Activated T-helper 2 cell treated with anti-CD3 and anti-CD28 coated beads, Interferon-gamma antibody, Interleukin-2, Interleukin-4, amounts not matched to agents 10 μg/mL and 5 μg/mL and 100 μg/mL, durations not matched to agents 14 hours and 24 hours and 36 hours (primary cell): Measurements from ENCODE around the gene STAB2. TPM values are rescaled to one million over a fixed set of nuclear protein-coding genes. Genes with fewer than 3 reads are reported as not detected.

Source experiments
- DNase-seq: peaks from one replicate; pipeline ENCODE4 v3.0.0; 2021; ENCODE audit warnings: low spot score
- H3K27ac Mint-ChIP-seq: one replicate; pipeline ENCODE4 v1.8.0; 2021; ENCODE audit warnings: mixed read lengths
- H3K27me3 Mint-ChIP-seq: one replicate; pipeline ENCODE4 v1.8.0; 2021; ENCODE audit warnings: low read depth, mixed read lengths
- H3K36me3 Mint-ChIP-seq: one replicate; pipeline ENCODE4 v1.8.0; 2021; ENCODE audit warnings: low read depth, mixed read lengths
- H3K4me1 Mint-ChIP-seq: one replicate; pipeline ENCODE4 v1.8.0; 2021; ENCODE audit warnings: low read depth, mixed read lengths
- H3K4me3 Mint-ChIP-seq: one replicate; pipeline ENCODE4 v1.8.0; 2021; ENCODE audit warnings: low read depth, mild to moderate bottlenecking, moderate library complexity, mixed read lengths
- H3K9me3 Mint-ChIP-seq: one replicate; pipeline ENCODE4 v1.8.0; 2021; ENCODE audit warnings: mixed read lengths
- intact Hi-C: fragments of 100-400 bp; cut with micrococcal nuclease; formaldehyde crosslinking; loops from one replicate; pipeline ENCODE4 v1.15.1; 2023
- total RNA-seq: library from RNA; stranded (reverse); gene quantifications from 2 replicates; pipeline ENCODE4 v1.2.3, GENCODE V29; 2022

STAB2 gene
- total RNA-seq, 1 donor from 2014 or later, result not detected

- H3K4me3 Mint-ChIP-seq, result no peak overlapping the region
- intact Hi-C loops, result loop anchor here (10.0 kb wide), 1 partner anchor 57 kb away; no protein-coding TSS in a partner anchor
- no peak overlapping the region for H3K27ac Mint-ChIP-seq
- no peaks in the 10 kb centered on the region for H3K9me3 Mint-ChIP-seq
- no peaks in the 10 kb centered on the region for H3K27me3 Mint-ChIP-seq
- peaks cover 3% of the 10 kb centered on the region for H3K36me3 Mint-ChIP-seq
- no peaks in the 10 kb centered on the region for H3K4me1 Mint-ChIP-seq
- no peak for DNase-seq
Observed at GRCh38 chr12:103791350-103791920, 204.4 kb downstream of the STAB2 start.

- no peak for DNase-seq
- no peak overlapping the region for H3K4me3 Mint-ChIP-seq
- H3K9me3 Mint-ChIP-seq, result no peaks in the 10 kb centered on the region
- H3K36me3 Mint-ChIP-seq, result peaks cover 12% of the 10 kb centered on the region
- intact Hi-C loops, result loop anchor here (10.0 kb wide), 1 partner anchor 58 kb away; no protein-coding TSS in a partner anchor
- H3K27ac Mint-ChIP-seq, result no peak overlapping the region
- H3K4me1 Mint-ChIP-seq, result no peaks in the 10 kb centered on the region
- H3K27me3 Mint-ChIP-seq, result no peaks in the 10 kb centered on the region
Observed at GRCh38 chr12:103793046-103793445, 206.0 kb downstream of the STAB2 start.

- no peak overlapping the region for H3K4me3 Mint-ChIP-seq
- H3K27ac Mint-ChIP-seq, result no peak overlapping the region
- no peaks in the 10 kb centered on the region for H3K4me1 Mint-ChIP-seq
- no peaks in the 10 kb centered on the region for H3K9me3 Mint-ChIP-seq
- H3K27me3 Mint-ChIP-seq, result no peaks in the 10 kb centered on the region
- intact Hi-C loops, result loop anchor here (10.0 kb wide), 1 partner anchor 59 kb away; no protein-coding TSS in a partner anchor
- H3K36me3 Mint-ChIP-seq, result peaks cover 12% of the 10 kb centered on the region
- DNase-seq, result no peak
Observed at GRCh38 chr12:103793512-103794045, 206.5 kb downstream of the STAB2 start.

GRCh38 chr12:103794309-103795213, 207.5 kb downstream of the STAB2 start:
- H3K4me3 Mint-ChIP-seq, result no peak overlapping the region
- no peaks in the 10 kb centered on the region for H3K4me1 Mint-ChIP-seq
- peaks cover 12% of the 10 kb centered on the region for H3K36me3 Mint-ChIP-seq
- DNase-seq, result no peak
- no peak overlapping the region for H3K27ac Mint-ChIP-seq
- intact Hi-C loops, result loop anchor here (10.0 kb wide), 1 partner anchor 60 kb away; no protein-coding TSS in a partner anchor
- H3K9me3 Mint-ChIP-seq, result no peaks in the 10 kb centered on the region
- H3K27me3 Mint-ChIP-seq, result no peaks in the 10 kb centered on the region

- Mint-ChIP-seq H3K9me3 (no peaks in the 10 kb centered on the region), H3K27ac (no peak overlapping the region), H3K36me3 (peaks cover 12% of the 10 kb centered on the region), H3K27me3 (no peaks in the 10 kb centered on the region), H3K4me3 (no peak overlapping the region), H3K4me1 (no peaks in the 10 kb centered on the region)
- DNase-seq, result no peak
- intact Hi-C loops, result loop anchor here (10.0 kb wide), 1 partner anchor 64 kb away; no protein-coding TSS in a partner anchor
Observed at GRCh38 chr12:103798586-103798985, 211.5 kb downstream of the STAB2 start.

- Mint-ChIP-seq H3K4me1 (peaks cover 2% of the 10 kb centered on the region), H3K27ac (no peak overlapping the region), H3K27me3 (no peaks in the 10 kb centered on the region), H3K36me3 (peaks cover 12% of the 10 kb centered on the region), H3K4me3 (no peak overlapping the region), H3K9me3 (no peaks in the 10 kb centered on the region)
- DNase-seq, result no peak
- intact Hi-C loops, result loop anchor here (10.0 kb wide), 1 partner anchor 65 kb away; no protein-coding TSS in a partner anchor
Observed at GRCh38 chr12:103799504-103799856, 212.4 kb downstream of the STAB2 start.

GRCh38 chr12:103799857-103800771, 213.0 kb downstream of the STAB2 start:
- no peak overlapping the region for H3K27ac Mint-ChIP-seq
- H3K27me3 Mint-ChIP-seq, result no peaks in the 10 kb centered on the region
- H3K36me3 Mint-ChIP-seq, result peaks cover 12% of the 10 kb centered on the region
- H3K4me1 Mint-ChIP-seq, result peaks cover 6% of the 10 kb centered on the region
- no peak for DNase-seq
- H3K4me3 Mint-ChIP-seq, result no peak overlapping the region
- H3K9me3 Mint-ChIP-seq, result no peaks in the 10 kb centered on the region
- intact Hi-C loops, result loop anchor here (10.0 kb wide), 1 partner anchor 65 kb away; no protein-coding TSS in a partner anchor

GRCh38 chr12:103801709-103802585, 214.9 kb downstream of the STAB2 start:
- DNase-seq, result no peak
- H3K36me3 Mint-ChIP-seq, result peaks cover 7% of the 10 kb centered on the region
- H3K27me3 Mint-ChIP-seq, result no peaks in the 10 kb centered on the region
- H3K27ac Mint-ChIP-seq, result no peak overlapping the region
- intact Hi-C loops, result no loop called here
- H3K9me3 Mint-ChIP-seq, result no peaks in the 10 kb centered on the region
- no peak overlapping the region for H3K4me3 Mint-ChIP-seq
- H3K4me1 Mint-ChIP-seq, result peaks cover 6% of the 10 kb centered on the region

GRCh38 chr12:103802586-103802886, 215.5 kb downstream of the STAB2 start:
- no peak for DNase-seq
- intact Hi-C loops, result no loop called here

GRCh38 chr12:103803847-103804246, 216.8 kb downstream of the STAB2 start:
- H3K9me3 Mint-ChIP-seq, result no peaks in the 10 kb centered on the region
- no peak for DNase-seq
- no peaks in the 10 kb centered on the region for H3K27me3 Mint-ChIP-seq
- intact Hi-C loops, result no loop called here
- H3K36me3 Mint-ChIP-seq, result peaks cover 3% of the 10 kb centered on the region
- peaks cover 6% of the 10 kb centered on the region for H3K4me1 Mint-ChIP-seq
- no peak overlapping the region for H3K4me3 Mint-ChIP-seq
- H3K27ac Mint-ChIP-seq, result no peak overlapping the region

More at GRCh38 chr12:103802586-103802886, 215.5 kb downstream of the STAB2 start:
- H3K4me3 Mint-ChIP-seq, result no peak overlapping the region
- no peak overlapping the region for H3K27ac Mint-ChIP-seq
- H3K36me3 Mint-ChIP-seq, result peaks cover 4% of the 10 kb centered on the region
- H3K4me1 Mint-ChIP-seq, result peaks cover 6% of the 10 kb centered on the region
- H3K27me3 Mint-ChIP-seq, result no peaks in the 10 kb centered on the region
- no peaks in the 10 kb centered on the region for H3K9me3 Mint-ChIP-seq

- Mint-ChIP-seq H3K27me3 (no peaks in the 10 kb centered on the region), H3K4me3 (no peak overlapping the region), H3K36me3 (no peaks in the 10 kb centered on the region), H3K9me3 (no peaks in the 10 kb centered on the region), H3K27ac (no peak overlapping the region), H3K4me1 (peaks cover 6% of the 10 kb centered on the region)
- DNase-seq, result no peak
- intact Hi-C loops, result no loop called here
Observed at GRCh38 chr12:103805655-103806360, 218.7 kb downstream of the STAB2 start.
